Gastroesophageal sphincter (tissue), 4 donors: Measurements from ENCODE around the gene HS3ST4. TPM values are rescaled to one million over a fixed set of nuclear protein-coding genes. Genes with fewer than 3 reads are reported as not detected.

Source experiments
- ATAC-seq: fragments of 150-250 bp; one replicate; pipeline ENCODE4 v1.9.1; 2016; ENCODE audit warnings: mild to moderate bottlenecking, moderate library complexity
- H3K27ac ChIP-seq, 4 donors: fragments of 200-600 bp; sonication (generic) in 3 of 4; 1 replicate in 3 of 4; 2 replicates in 1 of 4; pipeline ENCODE4 v1.5.1; 2016 to 2019
- H3K27me3 ChIP-seq: fragments of 200-600 bp; sonication (generic); one replicate; pipeline ENCODE4 v1.5.1; 2019
- H3K36me3 ChIP-seq, 2 donors: fragments of 200-600 bp; sonication (generic); one replicate each; pipeline ENCODE4 v1.5.1; 2019; ENCODE audit warnings: control low read depth in 1 of 2
- H3K4me1 ChIP-seq, 3 donors: fragments of 200-600 bp; sonication (generic); 1 replicate in 2 of 3; 2 replicates in 1 of 3; pipeline ENCODE4 v1.5.1; 2016 to 2019; ENCODE audit warnings: control low read depth in 2 of 3
- H3K4me3 ChIP-seq, 2 donors: fragments of 200-600 bp; sonication (generic); one replicate each; pipeline ENCODE4 v1.5.1; 2019; ENCODE audit warnings: mild to moderate bottlenecking in 1 of 2, moderate library complexity in 1 of 2
- H3K9me3 ChIP-seq, 3 donors: fragments of 200-600 bp; sonication (generic); one replicate each; pipeline ENCODE4 v1.5.1; 2017 to 2019; ENCODE audit warnings: control low read depth in 2 of 3
- CTCF ChIP-seq, 4 experiments: fragments of 200-600 bp in 2 of 4; fragments of 450-650 bp in 2 of 4; sonication (generic) in 1 of 4; IDR thresholded peaks; one replicate each; pipeline ENCODE4 v1.5.1; 2017 to 2019; ENCODE audit warnings: antibody characterized with exemption in 4 of 4, mild to moderate bottlenecking in 2 of 4, moderate library complexity in 2 of 4
- EP300 ChIP-seq: sonication (generic); formaldehyde crosslinking; IDR thresholded peaks from one replicate; pipeline ENCODE4 v1.6.1; 2017; ENCODE audit warnings: antibody characterized with exemption, mild to moderate bottlenecking
- POLR2A ChIP-seq, 2 donors: fragments of 450-650 bp; IDR thresholded peaks; one replicate each; pipeline ENCODE4 v1.6.1; 2017; ENCODE audit warnings: antibody characterized with exemption in 2 of 2, mild to moderate bottlenecking in 2 of 2, moderate library complexity in 1 of 2
- POLR2AphosphoS5 ChIP-seq: sonication (generic); formaldehyde crosslinking; IDR thresholded peaks from one replicate; pipeline ENCODE4 v1.6.1; 2017; ENCODE audit warnings: antibody characterized with exemption
- WGBS, 2 donors: methylation state at CpG; one replicate each; pipeline ENCODE4 v1.1.5; 2018; ENCODE audit warnings: low coverage in 1 of 2; 5-methylcytosine and 5-hydroxymethylcytosine counted together
- total RNA-seq, 4 donors: library from RNA; depleted of rRNA; stranded (reverse); fragments of >200 nt; gene quantifications; one replicate each; pipeline ENCODE4 v1.1.0, GENCODE V29; 2016

Gene HS3ST4
- total RNA-seq, 4 donors from 2014 or later: 0.12 TPM; not detected in 3

- no peak for ATAC-seq
- TF ChIP-seq POLR2AphosphoS5 (no peak), EP300 (no peak), CTCF (IDR thresholded peaks at IDR 0.05) (no peak), POLR2A (IDR thresholded peaks at IDR 0.05) (no peak)
- Histone ChIP-seq H3K9me3 (peaks cover 0 to 35% (median 0%) of the 10 kb centered on the region in 3 donors), H3K27ac (no peak overlapping the region), H3K4me1 (no peaks in the 10 kb centered on the region), H3K27me3 (no peaks in the 10 kb centered on the region), H3K4me3 (no peak overlapping the region), H3K36me3 (no peaks in the 10 kb centered on the region)
- WGBS, 2 donors: 35 to 81% methylated on average over 5 of the region's 5 CpGs
Observed at GRCh38 chr16:26005336-26005735, 313.6 kb downstream of the HS3ST4 start.

GRCh38 chr16:26012376-26012775, 320.6 kb downstream of the HS3ST4 start:
- H3K27ac ChIP-seq: no peak overlapping the region
- no peak for ATAC-seq
- H3K4me3 ChIP-seq: no peak overlapping the region
- TF ChIP-seq POLR2AphosphoS5: no peak
- no peak for TF ChIP-seq CTCF (IDR thresholded peaks at IDR 0.05)
- WGBS, 2 donors: 70 to 92% methylated on average over 1 of the region's 1 CpG
- no peaks in the 10 kb centered on the region for H3K4me1 ChIP-seq
- no peaks in the 10 kb centered on the region for H3K36me3 ChIP-seq
- peaks cover 0 to 25% (median 0%) of the 10 kb centered on the region in 3 donors for H3K9me3 ChIP-seq
- no peaks in the 10 kb centered on the region for H3K27me3 ChIP-seq

- Histone ChIP-seq H3K4me3 (no peak overlapping the region), H3K36me3 (no peaks in the 10 kb centered on the region), H3K27me3 (peaks cover 7% of the 10 kb centered on the region), H3K9me3 (peaks cover 0 to 21% (median 0%) of the 10 kb centered on the region in 3 donors), H3K27ac (no peak overlapping the region), H3K4me1 (no peaks in the 10 kb centered on the region)
- TF ChIP-seq EP300: no peak
- no peak for TF ChIP-seq POLR2A (IDR thresholded peaks at IDR 0.05)
- TF ChIP-seq CTCF (IDR thresholded peaks at IDR 0.05): no peak
- no peak for TF ChIP-seq POLR2AphosphoS5
- 56 to 62% methylated on average over 3 of the region's 3 CpGs for WGBS, 2 donors
- no peak for ATAC-seq
Observed at GRCh38 chr16:26015776-26016175, 324.0 kb downstream of the HS3ST4 start.

- 36% methylated on average over 2 of the region's 2 CpGs; no CpG with 5 or more reads in 1 of the 2 donors for WGBS, 2 donors
- Histone ChIP-seq H3K27me3 (peaks cover 7% of the 10 kb centered on the region), H3K4me3 (no peak overlapping the region), H3K4me1 (no peaks in the 10 kb centered on the region), H3K9me3 (peaks cover 0 to 21% (median 0%) of the 10 kb centered on the region in 3 donors), H3K36me3 (no peaks in the 10 kb centered on the region), H3K27ac (no peak overlapping the region)
- ATAC-seq: no peak
- TF ChIP-seq POLR2A (IDR thresholded peaks at IDR 0.05) (no peak), CTCF (IDR thresholded peaks at IDR 0.05) (no peak), POLR2AphosphoS5 (no peak), EP300 (no peak)
Observed at GRCh38 chr16:26016989-26017388, 325.2 kb downstream of the HS3ST4 start.

GRCh38 chr16:26019381-26020242, 327.9 kb downstream of the HS3ST4 start:
- Histone ChIP-seq H3K36me3 (no peaks in the 10 kb centered on the region), H3K27me3 (peaks cover 7% of the 10 kb centered on the region), H3K9me3 (peaks cover 0 to 21% (median 0%) of the 10 kb centered on the region in 3 donors), H3K4me3 (no peak overlapping the region), H3K4me1 (no peaks in the 10 kb centered on the region), H3K27ac (no peak overlapping the region)
- WGBS, 2 donors: 18 to 22% methylated on average over 10 to 12 of the region's 12 CpGs
- ATAC-seq: no peak
- TF ChIP-seq POLR2A (IDR thresholded peaks at IDR 0.05): no peak
- no peak for TF ChIP-seq POLR2AphosphoS5
- no peak for TF ChIP-seq CTCF (IDR thresholded peaks at IDR 0.05)
- no peak for TF ChIP-seq EP300
